Mesendoderm (in vitro differentiated cells): ENCODE results near the gene FAM13A.

ENCODE experiments used
- DNase-seq: peaks from one replicate; pipeline ENCODE4 v3.0.0; 2013
- H2AK5ac ChIP-seq: 2 replicates; pipeline ENCODE4 v1.6.1; 2013; ENCODE audit warnings: low read length, inconsistent platforms
- H2BK120ac ChIP-seq: 2 replicates; pipeline ENCODE4 v1.6.1; 2013; ENCODE audit warnings: low read depth, mild to moderate bottlenecking, low read length, moderate library complexity, mixed read lengths
- H2BK15ac ChIP-seq: replicated peaks from 2 replicates; pipeline ENCODE4 v1.6.1; 2013; ENCODE audit warnings: low read depth, mild to moderate bottlenecking, moderate library complexity
- H2BK5ac ChIP-seq: 2 replicates; pipeline ENCODE4 v1.6.1; 2013; ENCODE audit warnings: low read length, inconsistent platforms
- H3K18ac ChIP-seq: 2 replicates; pipeline ENCODE4 v1.6.1; 2013; ENCODE audit warnings: mild to moderate bottlenecking, low read length, mixed read lengths
- H3K23ac ChIP-seq: one replicate; pipeline ENCODE4 v1.6.1; 2013; ENCODE audit warnings: low read length
- H3K27ac ChIP-seq: 2 replicates; pipeline ENCODE4 v1.5.1; 2013; ENCODE audit warnings: low read depth, mild to moderate bottlenecking, inconsistent platforms, low read length, moderate library complexity
- H3K27me3 ChIP-seq: 2 replicates; pipeline ENCODE4 v1.6.1; 2013; ENCODE audit warnings: low read length, control low read depth, mild to moderate bottlenecking, inconsistent platforms; ENCODE audit not compliant: insufficient read depth, poor library complexity
- H3K36me3 ChIP-seq: 2 replicates; pipeline ENCODE4 v1.6.1; 2013; ENCODE audit warnings: low read length, inconsistent platforms; ENCODE audit not compliant: control insufficient read depth, insufficient read depth
- H3K4ac ChIP-seq: one replicate; pipeline ENCODE4 v1.6.1; 2013; ENCODE audit warnings: low read depth, mild to moderate bottlenecking, low read length, moderate library complexity
- H3K4me1 ChIP-seq: 2 replicates; pipeline ENCODE4 v1.6.1; 2013; ENCODE audit warnings: low read depth, low read length, inconsistent platforms; ENCODE audit not compliant: control insufficient read depth
- H3K4me2 ChIP-seq: 2 replicates; pipeline ENCODE4 v1.6.1; 2013; ENCODE audit warnings: low read length
- H3K4me3 ChIP-seq: 2 replicates; pipeline ENCODE4 v1.5.1; 2013; ENCODE audit warnings: mild to moderate bottlenecking, low read length
- H3K56ac ChIP-seq: one replicate; pipeline ENCODE4 v1.6.1; 2013; ENCODE audit warnings: low read length
- H3K79me1 ChIP-seq: 2 replicates; pipeline ENCODE4 v1.6.1; 2013; ENCODE audit warnings: low read length, inconsistent platforms
- H3K79me2 ChIP-seq: 2 replicates; pipeline ENCODE4 v1.6.1; 2013; ENCODE audit warnings: mild to moderate bottlenecking, low read length; ENCODE audit not compliant: control insufficient read depth, insufficient read depth
- H3K9ac ChIP-seq: 2 replicates; pipeline ENCODE4 v1.6.1; 2013; ENCODE audit warnings: low read length, inconsistent platforms
- H4K5ac ChIP-seq: one replicate; pipeline ENCODE4 v1.6.1; 2013; ENCODE audit warnings: low read length
- H4K8ac ChIP-seq: one replicate; pipeline ENCODE4 v1.6.1; 2013; ENCODE audit warnings: low read depth, mild to moderate bottlenecking, control low read depth, low read length, moderate library complexity
- WGBS: extraction: QIAGEN DNeasy Blood & Tissue Kit; methylation state at CpG from one replicate; pipeline ENCODE4 v1.1.7; 2013; ENCODE audit warnings: low lambda C conversion rate, missing lambda C conversion rate; ENCODE audit not compliant: insufficient coverage; ENCODE audit errors: extremely low coverage; 5-methylcytosine and 5-hydroxymethylcytosine counted together

FAM13A gene

DNA sequence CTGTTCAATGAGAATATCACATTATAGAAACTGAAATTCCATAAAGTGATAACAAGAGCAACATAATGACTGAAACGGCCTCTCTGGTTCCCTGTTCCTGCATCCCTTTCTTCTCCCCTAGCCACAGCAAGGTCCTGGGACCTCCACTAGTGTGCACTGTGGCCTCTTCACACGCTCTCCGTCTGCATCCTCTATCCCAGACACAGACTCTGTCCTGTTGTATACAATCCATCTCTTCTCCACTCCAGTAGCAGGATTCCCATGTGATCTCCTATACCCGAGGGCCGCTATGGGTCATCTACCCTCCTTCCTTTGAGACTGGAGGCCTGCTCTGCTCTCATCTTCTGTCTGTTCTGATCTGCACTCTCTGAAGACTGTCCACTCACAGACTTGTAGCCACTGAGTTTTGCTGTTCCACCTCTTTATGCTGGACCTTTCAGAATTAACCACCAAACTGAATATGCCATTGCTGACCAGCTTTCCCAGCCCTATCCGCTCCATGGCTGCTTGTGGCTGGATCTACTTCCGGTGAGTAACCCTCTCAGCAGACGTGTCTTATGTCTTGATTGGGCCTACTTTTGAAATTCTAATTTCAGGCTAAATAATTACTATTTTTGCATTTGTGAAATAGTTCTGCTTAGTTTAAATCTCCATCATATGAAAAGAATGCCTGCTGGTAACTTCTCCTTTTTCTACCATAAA is 254.2 kb downstream of the FAM13A start:
- Histone ChIP-seq H4K5ac (no peak overlapping the region), H3K36me3 (no peaks in the 10 kb centered on the region), H3K56ac (no peak overlapping the region), H2AK5ac (no peak overlapping the region), H3K4me3 (no peak overlapping the region), H3K9ac (no peak overlapping the region), H3K27me3 (no peaks in the 10 kb centered on the region), H4K8ac (no peak overlapping the region), H3K4me1 (no peaks in the 10 kb centered on the region), H3K4me2 (no peak overlapping the region), H3K4ac (no peak overlapping the region), H2BK5ac (no peak overlapping the region), H3K79me1 (no peaks in the 10 kb centered on the region), H3K27ac (no peak overlapping the region), H3K23ac (no peak overlapping the region), H2BK15ac (no peak overlapping the region), H2BK120ac (no peak overlapping the region), H3K79me2 (no peaks in the 10 kb centered on the region), H3K18ac (no peak overlapping the region)
- WGBS: no CpG with 5 or more reads among the region's 8 CpGs
- no peak for DNase-seq

DNA sequence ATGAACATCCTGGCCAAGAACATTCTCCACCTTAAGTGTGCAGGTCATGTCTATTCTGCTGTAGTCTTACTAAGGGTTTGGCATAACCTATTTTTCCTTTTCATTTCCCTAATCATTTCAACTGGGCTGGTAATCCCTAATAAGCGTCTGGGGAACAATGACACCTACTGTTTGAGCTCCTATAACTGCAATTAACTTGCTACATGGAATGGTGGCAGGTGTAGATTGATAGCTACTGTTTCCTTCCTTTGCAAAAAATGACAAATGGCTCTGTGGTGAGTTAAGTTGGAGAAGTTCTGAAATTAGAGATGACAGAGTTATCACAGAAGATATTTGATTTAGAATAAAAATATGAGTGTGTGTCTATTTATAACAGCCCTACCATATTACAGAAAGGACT is 254.8 kb downstream of the FAM13A start:
- Histone ChIP-seq H2BK15ac (no peak overlapping the region), H3K4ac (no peak overlapping the region), H3K27ac (no peak overlapping the region), H3K4me1 (no peaks in the 10 kb centered on the region), H4K5ac (no peak overlapping the region), H3K4me2 (no peak overlapping the region), H3K9ac (no peak overlapping the region), H3K79me2 (no peaks in the 10 kb centered on the region), H3K36me3 (no peaks in the 10 kb centered on the region), H3K79me1 (no peaks in the 10 kb centered on the region), H2AK5ac (no peak overlapping the region), H3K56ac (no peak overlapping the region), H2BK5ac (no peak overlapping the region), H4K8ac (no peak overlapping the region), H3K23ac (no peak overlapping the region), H3K4me3 (no peak overlapping the region), H3K27me3 (no peaks in the 10 kb centered on the region), H2BK120ac (no peak overlapping the region), H3K18ac (no peak overlapping the region)
- WGBS: no CpG with 5 or more reads among the region's 1 CpG
- DNase-seq: no peak

GRCh38 chr4:88799900-88800299 is 257.1 kb downstream of the FAM13A start:
- Histone ChIP-seq H2BK5ac (no peak overlapping the region), H2AK5ac (no peak overlapping the region), H4K8ac (no peak overlapping the region), H3K27ac (no peak overlapping the region), H4K5ac (no peak overlapping the region), H2BK15ac (no peak overlapping the region), H3K79me2 (no peaks in the 10 kb centered on the region), H3K79me1 (no peaks in the 10 kb centered on the region), H3K4me3 (no peak overlapping the region), H3K36me3 (no peaks in the 10 kb centered on the region), H3K18ac (no peak overlapping the region), H3K4ac (no peak overlapping the region), H3K4me1 (no peaks in the 10 kb centered on the region), H2BK120ac (no peak overlapping the region), H3K9ac (no peak overlapping the region), H3K23ac (no peak overlapping the region), H3K56ac (no peak overlapping the region), H3K4me2 (no peak overlapping the region), H3K27me3 (no peaks in the 10 kb centered on the region)
- no peak for DNase-seq
- WGBS: no CpG with 5 or more reads among the region's 1 CpG

DNA sequence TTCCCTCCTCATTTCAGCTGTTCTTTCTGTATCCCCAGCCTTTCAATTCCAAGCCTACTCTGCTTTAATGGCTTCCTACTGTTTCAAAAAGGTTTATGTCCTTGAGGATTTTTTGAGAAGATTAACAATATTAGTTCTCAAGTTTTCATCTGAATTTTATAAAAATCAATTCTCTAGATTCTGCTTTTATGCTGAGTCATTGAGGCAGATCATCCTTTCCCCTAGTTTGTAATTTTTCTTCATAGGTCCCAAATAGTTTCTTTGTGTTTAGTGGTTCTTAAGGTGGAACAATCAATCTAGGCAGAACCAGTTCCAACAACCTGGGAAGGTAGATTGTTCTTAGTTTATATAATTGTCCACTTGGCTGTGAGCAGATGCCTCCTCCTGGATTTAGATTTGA is 259.3 kb downstream of the FAM13A start:
- H3K9ac ChIP-seq: no peak overlapping the region

GRCh38 chr4:88796545-88796944 is 260.4 kb downstream of the FAM13A start:
- DNase-seq: no peak
- Histone ChIP-seq H2BK5ac (no peak overlapping the region), H3K9ac (no peak overlapping the region), H3K4me1 (no peaks in the 10 kb centered on the region), H3K79me2 (no peaks in the 10 kb centered on the region), H3K4me3 (no peak overlapping the region), H3K27ac (no peak overlapping the region), H3K23ac (no peak overlapping the region), H3K27me3 (no peaks in the 10 kb centered on the region), H3K36me3 (no peaks in the 10 kb centered on the region), H3K18ac (no peak overlapping the region), H3K4me2 (no peak overlapping the region), H4K8ac (no peak overlapping the region), H3K79me1 (no peaks in the 10 kb centered on the region), H4K5ac (no peak overlapping the region), H3K56ac (no peak overlapping the region), H2BK120ac (no peak overlapping the region), H3K4ac (no peak overlapping the region), H2BK15ac (no peak overlapping the region), H2AK5ac (no peak overlapping the region)
- WGBS: no CpG with 5 or more reads among the region's 1 CpG

More for the DNA sequence above, 259.3 kb downstream of the FAM13A start:
- no peak overlapping the region for H4K8ac ChIP-seq
- no peak overlapping the region for H3K4me2 ChIP-seq
- no peak overlapping the region for H2AK5ac ChIP-seq
- no peaks in the 10 kb centered on the region for H3K4me1 ChIP-seq
- H3K27me3 ChIP-seq: no peaks in the 10 kb centered on the region
- H3K18ac ChIP-seq: no peak overlapping the region
- H2BK120ac ChIP-seq: no peak overlapping the region
- no peak overlapping the region for H2BK5ac ChIP-seq
- no peaks in the 10 kb centered on the region for H3K79me1 ChIP-seq
- H3K4me3 ChIP-seq: no peak overlapping the region
- H3K56ac ChIP-seq: no peak overlapping the region
- no peak overlapping the region for H3K27ac ChIP-seq
- no peak overlapping the region for H3K23ac ChIP-seq
- H3K36me3 ChIP-seq: no peaks in the 10 kb centered on the region
- DNase-seq: no peak
- no peak overlapping the region for H2BK15ac ChIP-seq
- no peak overlapping the region for H3K4ac ChIP-seq
- H4K5ac ChIP-seq: no peak overlapping the region
- H3K79me2 ChIP-seq: no peaks in the 10 kb centered on the region

DNA sequence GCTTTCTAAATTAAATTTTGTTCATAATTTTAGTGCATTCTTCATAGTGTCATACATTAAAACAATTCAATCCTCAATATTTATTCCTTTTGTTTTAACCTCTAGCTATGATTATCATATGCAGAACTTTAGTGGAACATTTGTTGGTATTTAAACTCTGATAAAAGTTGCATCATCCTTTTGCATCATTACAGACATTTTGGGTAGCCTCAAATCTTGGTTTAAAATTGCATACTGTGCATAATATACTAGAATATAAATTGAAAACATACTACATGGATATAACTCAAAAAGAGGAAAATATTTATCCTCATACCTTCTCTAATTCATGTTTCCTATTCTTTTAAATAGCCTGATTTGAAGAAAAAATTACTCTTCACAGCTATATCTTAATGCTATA is 262.0 kb downstream of the FAM13A start:
- no peak overlapping the region for H2BK5ac ChIP-seq
- no peaks in the 10 kb centered on the region for H3K36me3 ChIP-seq
- H4K8ac ChIP-seq: no peak overlapping the region

More for the DNA sequence above, 262.0 kb downstream of the FAM13A start:
- Histone ChIP-seq H3K23ac (no peak overlapping the region), H3K27me3 (no peaks in the 10 kb centered on the region), H3K4me1 (no peaks in the 10 kb centered on the region), H2BK15ac (no peak overlapping the region), H3K18ac (no peak overlapping the region), H3K4me3 (no peak overlapping the region), H3K79me2 (no peaks in the 10 kb centered on the region), H3K56ac (no peak overlapping the region), H4K5ac (no peak overlapping the region), H3K4me2 (no peak overlapping the region), H3K27ac (no peak overlapping the region), H3K4ac (no peak overlapping the region), H3K9ac (no peak overlapping the region), H3K79me1 (no peaks in the 10 kb centered on the region), H2BK120ac (no peak overlapping the region), H2AK5ac (no peak overlapping the region)
- no peak for DNase-seq
